Activated naive CD8-positive, alpha-beta T cell treated with anti-CD3 and anti-CD28 coated beads, Interleukin-2, amount 50 U/mL, for 16 hours (primary cell): ENCODE results near the gene SULT1E1.

Experiments
- DNase-seq: peaks from one replicate; pipeline ENCODE4 v3.0.0-alpha.2; 2020; ENCODE audit warnings: low read depth, low spot score

Gene SULT1E1

DNA sequence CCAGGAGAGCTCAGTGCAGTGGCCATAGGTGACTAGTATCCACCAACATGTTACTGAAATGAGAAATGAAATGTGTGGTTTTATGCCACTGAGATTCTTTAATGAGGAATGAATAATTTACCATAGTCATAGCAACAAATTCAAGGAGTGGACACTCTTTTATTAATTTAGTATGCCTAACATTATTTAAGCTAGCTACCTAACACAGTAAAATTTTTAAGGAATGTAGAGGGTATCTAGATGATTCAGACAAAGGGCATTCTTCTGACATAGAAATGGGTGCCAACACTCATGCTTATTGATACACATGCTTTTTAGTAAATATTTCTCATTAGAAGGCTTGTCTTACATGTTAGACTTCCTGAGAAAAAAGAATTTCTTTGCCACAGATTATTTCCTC lies 66.2 kb downstream of the SULT1E1 start:
- no peak for DNase-seq
